IMR-90 (cell line): ENCODE measurements around the gene NEMP1. TPM values are rescaled to one million over a fixed set of nuclear protein-coding genes. Genes with fewer than 3 reads are reported as not detected.

Experiments used
- ATAC-seq: fragments of 200-7000 bp; cut with Tn5 transposase; 2 replicates; pipeline ENCODE4 v1.9.1; 2020; ENCODE audit warnings: low read depth, mild to moderate bottlenecking, moderate library complexity
- BruUV-seq: library from RNA; stranded (reverse); fragments of 400-500 nt; replicated peaks from 2 replicates; lab custom pipeline; 2021; lab: Mats Ljungman, UMichigan
- CTCF ChIA-PET: fragments of 300-600 bp; formaldehyde crosslinking; extraction: SDS; loops from one replicate; lab custom pipeline; 2021; ENCODE audit warnings: antibody characterized with exemption; lab: Yijun Ruan, JAX
- POLR2A ChIA-PET: fragments of 300-600 bp; sonication (Branson Sonifier 250); formaldehyde crosslinking; loops from one replicate; lab custom pipeline; 2022; ENCODE audit warnings: antibody characterized with exemption; ENCODE audit not compliant: unreplicated experiment; lab: Charles Lee
- DNase-seq: peaks from one replicate; pipeline ENCODE4 v3.0.0; 2013
- H2AFZ ChIP-seq: replicated peaks from 2 replicates; pipeline ENCODE3; 2013; ENCODE audit warnings: low read length, mild to moderate bottlenecking; ENCODE audit not compliant: poor library complexity
- H2AK5ac ChIP-seq: 2 replicates; pipeline ENCODE4 v1.6.1; 2013; ENCODE audit warnings: low read depth, low read length, inconsistent platforms
- H2AK9ac ChIP-seq: replicated peaks from 2 replicates; pipeline ENCODE3; 2013; ENCODE audit warnings: mild to moderate bottlenecking, low read depth, low read length, moderate library complexity; ENCODE audit not compliant: poor library complexity
- H2BK120ac ChIP-seq: 2 replicates; pipeline ENCODE4 v1.6.1; 2013; ENCODE audit warnings: low read depth, low read length, inconsistent platforms
- H2BK15ac ChIP-seq: 3 replicates; pipeline ENCODE4 v1.6.1; 2013; ENCODE audit warnings: low read depth, low read length, inconsistent platforms
- H2BK20ac ChIP-seq: 2 replicates; pipeline ENCODE4 v1.6.1; 2013; ENCODE audit warnings: low read depth, mild to moderate bottlenecking, inconsistent platforms, low read length, moderate library complexity
- H2BK5ac ChIP-seq: 2 replicates; pipeline ENCODE4 v1.6.1; 2013; ENCODE audit warnings: mild to moderate bottlenecking, low read depth, low read length, inconsistent platforms; ENCODE audit not compliant: poor library complexity, severe bottlenecking
- H3K14ac ChIP-seq: replicated peaks from 2 replicates; pipeline ENCODE4 v1.6.1; 2013; ENCODE audit warnings: low read depth, low read length, inconsistent platforms
- H3K18ac ChIP-seq: 2 replicates; pipeline ENCODE4 v1.6.1; 2013; ENCODE audit warnings: low read depth, low read length, control low read depth
- H3K23ac ChIP-seq: 2 replicates; pipeline ENCODE4 v1.6.1; 2013; ENCODE audit warnings: low read depth, low read length, inconsistent platforms
- H3K27ac ChIP-seq: 2 replicates; pipeline ENCODE4 v1.5.1; 2013; ENCODE audit warnings: mild to moderate bottlenecking, control low read depth, low read length; ENCODE audit not compliant: insufficient read depth
- H3K27me3 ChIP-seq: 2 replicates; pipeline ENCODE4 v1.6.1; 2013; ENCODE audit warnings: low read length; ENCODE audit not compliant: control insufficient read depth, insufficient read depth
- H3K36me3 ChIP-seq: 2 replicates; pipeline ENCODE4 v1.6.1; 2013; ENCODE audit warnings: low read length, mixed read lengths; ENCODE audit not compliant: control insufficient read depth, insufficient read depth
- H3K4ac ChIP-seq: 2 replicates; pipeline ENCODE4 v1.6.1; 2013; ENCODE audit warnings: low read depth, low read length, inconsistent platforms
- H3K4me1 ChIP-seq: 2 replicates; pipeline ENCODE4 v1.6.1; 2013; ENCODE audit warnings: low read length, mixed read lengths; ENCODE audit not compliant: control insufficient read depth, insufficient read depth
- H3K4me2 ChIP-seq: 2 replicates; pipeline ENCODE4 v1.6.1; 2013; ENCODE audit warnings: low read depth, mild to moderate bottlenecking, control low read depth, low read length, moderate library complexity
- H3K4me3 ChIP-seq: 2 replicates; pipeline ENCODE4 v1.5.1; 2013; ENCODE audit warnings: low read depth, mild to moderate bottlenecking, control low read depth, low read length, moderate library complexity; ENCODE audit not compliant: insufficient read depth
- H3K56ac ChIP-seq: 2 replicates; pipeline ENCODE4 v1.6.1; 2013; ENCODE audit warnings: low read length, inconsistent platforms; ENCODE audit not compliant: insufficient read depth; ENCODE audit errors: extremely low read depth
- H3K79me1 ChIP-seq, 2 experiments: 2 replicates each; pipeline ENCODE4 v1.6.1; 2013; ENCODE audit warnings: low read length in 2 of 2, inconsistent platforms in 1 of 2, low read depth in 1 of 2
- H3K9ac ChIP-seq: 2 replicates; pipeline ENCODE4 v1.6.1; 2013; ENCODE audit warnings: low read depth, low read length, control low read depth
- H3K9me1 ChIP-seq: 2 replicates; pipeline ENCODE4 v1.6.1; 2013; ENCODE audit warnings: low read length, inconsistent platforms; ENCODE audit not compliant: insufficient read depth
- H3K9me3 ChIP-seq: 2 replicates; pipeline ENCODE4 v1.6.1; 2013; ENCODE audit warnings: low read length; ENCODE audit not compliant: control insufficient read depth, insufficient read depth
- H4K20me1 ChIP-seq: 2 replicates; pipeline ENCODE4 v1.6.1; 2013; ENCODE audit warnings: low read length, inconsistent platforms; ENCODE audit not compliant: insufficient read depth
- H4K5ac ChIP-seq: 2 replicates; pipeline ENCODE4 v1.6.1; 2013; ENCODE audit warnings: mild to moderate bottlenecking, low read depth, low read length, control low read depth
- H4K8ac ChIP-seq, 2 experiments: 2 replicates each; pipeline ENCODE4 v1.6.1; 2013; ENCODE audit warnings: low read depth in 2 of 2, low read length in 2 of 2, control low read depth in 1 of 2, inconsistent platforms in 1 of 2
- H4K91ac ChIP-seq: 2 replicates; pipeline ENCODE4 v1.6.1; 2013; ENCODE audit warnings: low read depth, low read length, inconsistent platforms; ENCODE audit not compliant: insufficient read depth
- BHLHE40 ChIP-seq: fragments of 150-350 bp; IDR thresholded peaks from 2 replicates; pipeline ENCODE4 v1.6.1; 2016; ENCODE audit warnings: mild to moderate bottlenecking, low read depth, low read length
- CEBPB ChIP-seq: IDR thresholded peaks from 2 replicates; pipeline ENCODE4 v1.6.1; 2012; ENCODE audit warnings: low read depth, low read length, improper control_type of control experiment
- MAFK ChIP-seq: IDR thresholded peaks from 2 replicates; pipeline ENCODE4 v1.6.1; 2012; ENCODE audit warnings: low read depth, low read length, improper control_type of control experiment
- MAZ ChIP-seq: IDR thresholded peaks from 2 replicates; pipeline ENCODE4 v1.6.1; 2012; ENCODE audit warnings: low read depth, mild to moderate bottlenecking, low read length, improper control_type of control experiment, moderate library complexity, borderline replicate concordance
- POLR2A ChIP-seq: IDR thresholded peaks from 2 replicates; pipeline ENCODE4 v1.6.1; 2012; ENCODE audit warnings: mild to moderate bottlenecking, low read depth, low read length
- RAD21 ChIP-seq: IDR thresholded peaks from 2 replicates; pipeline ENCODE4 v1.6.1; 2012; ENCODE audit warnings: low read length, improper control_type of control experiment
- WGBS, 2 experiments: methylation state at CpG; one replicate each; pipeline versions ENCODE4 v1.1.5 to v1.1.7; 2013; ENCODE audit warnings: missing lambda C conversion rate in 2 of 2; ENCODE audit not compliant: insufficient read length in 1 of 2; ENCODE audit errors: extremely low coverage in 2 of 2; 5-methylcytosine and 5-hydroxymethylcytosine counted together
- dilution Hi-C: fragments of 300-500 bp; cut with HindIII; formaldehyde crosslinking; loops from one replicate; pipeline ENCODE4 v1.14.3; 2018; ENCODE audit warnings: low sequenced_read_pairs; ENCODE audit not compliant: unreplicated experiment
- in situ Hi-C: fragments of 300-500 bp; cut with MboI; formaldehyde crosslinking; loops from 3 replicates; pipeline ENCODE4 v1.14.3; 2019; ENCODE audit warnings: low sequenced_read_pairs, inconsistent platforms, mixed read lengths
- intact Hi-C: fragments of 100-400 bp; cut with micrococcal nuclease; formaldehyde crosslinking; loops from 2 replicates; pipeline ENCODE4 v1.10.0; 2022
- polyA plus RNA-seq, 3 experiments: library from polyadenylated mRNA; depleted of rRNA; stranded (reverse); fragments of >200 nt; gene quantifications; 2 replicates each; pipeline ENCODE4 v1.2.3, GENCODE V29; 2012; ENCODE audit warnings: low replicate concordance in 1 of 3
- total RNA-seq: library from RNA; depleted of rRNA; stranded (reverse); fragments of >200 nt; gene quantifications from 2 replicates; pipeline ENCODE4 v1.2.3, GENCODE V29; 2012
- TF ChIP-seq, protein P1 (sequence below): conservative IDR thresholded peaks from 2 replicates; pipeline ENCODE4 v1.5.1; 2012; ENCODE audit warnings: mild to moderate bottlenecking, low read depth, low read length, improper control_type of control experiment
- TF ChIP-seq, protein P2 (sequence below): fragments of 150-350 bp; IDR thresholded peaks from 2 replicates; pipeline ENCODE4 v1.6.1; 2017; ENCODE audit warnings: mild to moderate bottlenecking, antibody characterized with exemption, low read length, low read depth

NEMP1 gene
- total and polyA plus RNA-seq, 2 of the 4 experiments (the other 2 are of a cell fraction) = 8.9 to 10.9 TPM

GRCh38 chr12:57005980-57006808 lies 72.4 kb downstream of the NEMP1 start, which contains the start of gene ZBTB39:
TSS of gene ZBTB39 (minus strand) at chr12:57006546. CDS start at chr12:57004917, 1,629 bp downstream.
- Histone ChIP-seq H4K5ac (peak within 1 kb of the TSS; percentile 51), H3K4me3 (peak within 1 kb of the TSS; percentile 98), H3K27me3 (no peaks in the 10 kb centered on the region), H3K9me3 (no peaks in the 10 kb centered on the region), H2BK20ac (no peak within 1 kb of the TSS), H4K91ac (peak within 1 kb of the TSS; percentile 52), H3K36me3 (peaks cover 31% of the 10 kb centered on the region), H3K23ac (peak within 1 kb of the TSS; percentile 84), H2BK120ac (peak within 1 kb of the TSS; percentile 19), H4K8ac (peak within 1 kb of the TSS; percentile 44 to 84), H3K4me2 (peak within 1 kb of the TSS; percentile 90), H2AFZ (peak within 1 kb of the TSS; percentile 93), H2AK5ac (peak within 1 kb of the TSS; percentile 90), H2AK9ac (peak within 1 kb of the TSS; percentile 91), H3K4me1 (peaks cover 12% of the 10 kb centered on the region), H3K4ac (peak within 1 kb of the TSS; percentile 71), H2BK15ac (peak within 1 kb of the TSS; percentile 81; the same call in 1 of the 3 replicates), H3K14ac (peak within 1 kb of the TSS; percentile 79), H3K56ac (peak within 1 kb of the TSS; percentile 60), H3K79me1 (peaks cover 28 to 55% of the 10 kb centered on the region in 2 experiments), H3K9me1 (peaks cover 9% of the 10 kb centered on the region; the same call in 1 of the 2 replicates), H3K18ac (no peak within 1 kb of the TSS; the same call in 1 of the 2 replicates), H4K20me1 (peaks cover 19% of the 10 kb centered on the region), H3K9ac (peak within 1 kb of the TSS; percentile 92), H2BK5ac (peak within 1 kb of the TSS; percentile 43), H3K27ac (peak within 1 kb of the TSS; percentile 76)
- peak; percentile 35 for DNase-seq
- TF ChIP-seq, protein P1, sequence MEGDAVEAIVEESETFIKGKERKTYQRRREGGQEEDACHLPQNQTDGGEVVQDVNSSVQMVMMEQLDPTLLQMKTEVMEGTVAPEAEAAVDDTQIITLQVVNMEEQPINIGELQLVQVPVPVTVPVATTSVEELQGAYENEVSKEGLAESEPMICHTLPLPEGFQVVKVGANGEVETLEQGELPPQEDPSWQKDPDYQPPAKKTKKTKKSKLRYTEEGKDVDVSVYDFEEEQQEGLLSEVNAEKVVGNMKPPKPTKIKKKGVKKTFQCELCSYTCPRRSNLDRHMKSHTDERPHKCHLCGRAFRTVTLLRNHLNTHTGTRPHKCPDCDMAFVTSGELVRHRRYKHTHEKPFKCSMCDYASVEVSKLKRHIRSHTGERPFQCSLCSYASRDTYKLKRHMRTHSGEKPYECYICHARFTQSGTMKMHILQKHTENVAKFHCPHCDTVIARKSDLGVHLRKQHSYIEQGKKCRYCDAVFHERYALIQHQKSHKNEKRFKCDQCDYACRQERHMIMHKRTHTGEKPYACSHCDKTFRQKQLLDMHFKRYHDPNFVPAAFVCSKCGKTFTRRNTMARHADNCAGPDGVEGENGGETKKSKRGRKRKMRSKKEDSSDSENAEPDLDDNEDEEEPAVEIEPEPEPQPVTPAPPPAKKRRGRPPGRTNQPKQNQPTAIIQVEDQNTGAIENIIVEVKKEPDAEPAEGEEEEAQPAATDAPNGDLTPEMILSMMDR = peak; percentile 65
- no peak for TF ChIP-seq RAD21
- TF ChIP-seq, protein P2, sequence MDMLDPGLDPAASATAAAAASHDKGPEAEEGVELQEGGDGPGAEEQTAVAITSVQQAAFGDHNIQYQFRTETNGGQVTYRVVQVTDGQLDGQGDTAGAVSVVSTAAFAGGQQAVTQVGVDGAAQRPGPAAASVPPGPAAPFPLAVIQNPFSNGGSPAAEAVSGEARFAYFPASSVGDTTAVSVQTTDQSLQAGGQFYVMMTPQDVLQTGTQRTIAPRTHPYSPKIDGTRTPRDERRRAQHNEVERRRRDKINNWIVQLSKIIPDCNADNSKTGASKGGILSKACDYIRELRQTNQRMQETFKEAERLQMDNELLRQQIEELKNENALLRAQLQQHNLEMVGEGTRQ = no peak
- TF ChIP-seq POLR2A = peak; percentile 46; the same call in 1 of the 2 replicates
- TF ChIP-seq MAZ = peak; percentile 78; the same call in 1 of the 2 replicates
- no peak for TF ChIP-seq BHLHE40
- TF ChIP-seq CEBPB = no peak
- TF ChIP-seq MAFK = no peak
- in situ Hi-C loops = loop anchor here (5.0 to 10.0 kb wide), 2 partner anchors 106 to 371 kb away; partner anchors contain the start of genes BAZ2A and STAT6
- BruUV-seq = no TSS peak
- dilution Hi-C loops = no loop called here
- ATAC-seq = peak; percentile 80
- CTCF ChIA-PET = interaction anchor here (1.0 to 2.2 kb wide), 3 partner anchors 56 to 106 kb away, joined by 3 to 8 read pairs (median 3); partner anchors contain the start of gene STAT6
- POLR2A ChIA-PET = interaction anchor here (0.6 to 0.7 kb wide), 2 partner anchors 395 to 690 kb away, joined by 6 to 18 read pairs; no protein-coding TSS in a partner anchor
- WGBS, 2 experiments = 0% methylated on average over 5 of the region's 94 CpGs; no CpG with 5 or more reads in 1 of the 2 experiments
- intact Hi-C loops = loop anchor here (10.0 kb wide), 1 partner anchor 361 kb away; the partner anchor contains the start of gene ATP5F1B
